ENCODE results near the gene SRP72. TPM values are rescaled to one million over a fixed set of nuclear protein-coding genes. Genes with fewer than 3 reads are reported as not detected.

SRP72 gene, protein sequence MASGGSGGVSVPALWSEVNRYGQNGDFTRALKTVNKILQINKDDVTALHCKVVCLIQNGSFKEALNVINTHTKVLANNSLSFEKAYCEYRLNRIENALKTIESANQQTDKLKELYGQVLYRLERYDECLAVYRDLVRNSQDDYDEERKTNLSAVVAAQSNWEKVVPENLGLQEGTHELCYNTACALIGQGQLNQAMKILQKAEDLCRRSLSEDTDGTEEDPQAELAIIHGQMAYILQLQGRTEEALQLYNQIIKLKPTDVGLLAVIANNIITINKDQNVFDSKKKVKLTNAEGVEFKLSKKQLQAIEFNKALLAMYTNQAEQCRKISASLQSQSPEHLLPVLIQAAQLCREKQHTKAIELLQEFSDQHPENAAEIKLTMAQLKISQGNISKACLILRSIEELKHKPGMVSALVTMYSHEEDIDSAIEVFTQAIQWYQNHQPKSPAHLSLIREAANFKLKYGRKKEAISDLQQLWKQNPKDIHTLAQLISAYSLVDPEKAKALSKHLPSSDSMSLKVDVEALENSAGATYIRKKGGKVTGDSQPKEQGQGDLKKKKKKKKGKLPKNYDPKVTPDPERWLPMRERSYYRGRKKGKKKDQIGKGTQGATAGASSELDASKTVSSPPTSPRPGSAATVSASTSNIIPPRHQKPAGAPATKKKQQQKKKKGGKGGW
- 85.4 TPM for total RNA-seq
- long read RNA-seq, full-length matches to known transcripts: 48 of 82 reads
- long read RNA-seq, partial matches to known transcripts: 27 of 82 reads
- long read RNA-seq, other reads (novel, unspliced or antisense): 7 of 82 reads

GRCh38 chr4:56467284-56468096 is at the start of gene SRP72:
SRP72 (plus strand) TSS chr4:56467617; CDS start chr4:56467636, 19 bp downstream.
- Histone ChIP-seq H3K27ac (peak within 1 kb of the TSS; percentile 92), H3K36me3 (peaks cover 24% of the 10 kb centered on the region), H3K4me1 (peaks cover 22% of the 10 kb centered on the region), H3K4me3 (peak within 1 kb of the TSS; percentile 97), H3K9me3 (no peaks in the 10 kb centered on the region), H3K27me3 (no peaks in the 10 kb centered on the region)
- ATAC-seq: peak; percentile 99
- DNase-seq: peak; percentile 95
- TF ChIP-seq CTCF (IDR thresholded peaks at IDR 0.05): no peak
- intact Hi-C loops (cut with DNase I): no loop called here

- Histone ChIP-seq H3K4me1 (no peaks in the 10 kb centered on the region), H3K36me3 (no peaks in the 10 kb centered on the region), H3K9me3 (no peaks in the 10 kb centered on the region), H3K27me3 (no peaks in the 10 kb centered on the region), H3K4me3 (no peak overlapping the region), H3K27ac (no peak overlapping the region)
- no peak for TF ChIP-seq CTCF (IDR thresholded peaks at IDR 0.05)
- no peak for ATAC-seq
- intact Hi-C loops (cut with DNase I): no loop called here
- DNase-seq: no peak
Observed at GRCh38 chr4:56424176-56424575, 43.2 kb upstream of the SRP72 start.

DNA sequence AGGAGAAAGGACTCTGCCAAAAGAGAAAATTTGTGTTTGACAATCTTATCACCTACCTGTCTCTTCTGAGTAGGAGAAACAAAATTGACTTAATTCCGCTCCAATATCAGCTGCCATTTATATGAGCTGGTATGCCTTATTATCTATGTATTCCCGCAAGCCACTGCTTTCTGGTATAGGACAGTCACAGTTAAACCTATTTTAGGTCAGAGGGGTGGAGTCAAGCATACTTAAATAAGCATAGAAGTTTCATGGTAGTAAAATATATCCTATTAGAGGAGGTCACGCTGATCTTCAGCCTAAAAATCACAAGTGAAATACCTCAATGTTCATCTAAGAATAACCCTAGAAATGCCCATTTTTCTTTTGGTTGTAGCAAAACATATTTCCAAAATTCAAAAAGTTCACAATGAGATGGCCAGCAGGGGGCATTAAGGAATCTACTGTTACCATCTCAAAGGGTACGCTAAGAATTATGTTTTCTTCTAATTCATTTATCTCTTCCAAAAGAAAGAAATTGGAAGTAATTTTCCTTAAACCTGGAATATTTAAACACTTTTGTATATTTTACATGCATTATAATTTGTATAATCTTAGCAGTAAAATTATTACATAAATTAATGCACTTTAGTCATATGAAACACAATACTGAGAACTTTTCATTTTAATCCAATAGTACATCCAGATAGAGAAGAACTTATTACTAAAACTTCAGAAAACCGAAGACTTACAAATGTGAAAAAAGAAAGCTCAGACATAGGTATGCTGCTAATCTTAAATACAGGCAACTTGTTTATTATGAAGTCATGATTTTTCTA is 42.5 kb upstream of the SRP72 start:
- ATAC-seq: no peak
- H3K4me1 ChIP-seq: no peaks in the 10 kb centered on the region
- H3K36me3 ChIP-seq: no peaks in the 10 kb centered on the region
- no peak overlapping the region for H3K4me3 ChIP-seq
- no peaks in the 10 kb centered on the region for H3K27me3 ChIP-seq
- H3K27ac ChIP-seq: no peak overlapping the region
- TF ChIP-seq CTCF (IDR thresholded peaks at IDR 0.05): peak; percentile 70
- DNase-seq: no peak
- no peaks in the 10 kb centered on the region for H3K9me3 ChIP-seq
- intact Hi-C loops (cut with DNase I): no loop called here

GRCh38 chr4:56425518-56425917 is 41.9 kb upstream of the SRP72 start:
- no peak overlapping the region for H3K4me3 ChIP-seq
- no peaks in the 10 kb centered on the region for H3K4me1 ChIP-seq
- no peaks in the 10 kb centered on the region for H3K27me3 ChIP-seq
- TF ChIP-seq CTCF (IDR thresholded peaks at IDR 0.05): no peak
- intact Hi-C loops (cut with DNase I): no loop called here
- ATAC-seq (no peak), DNase-seq (no peak)
- no peaks in the 10 kb centered on the region for H3K9me3 ChIP-seq
- H3K36me3 ChIP-seq: no peaks in the 10 kb centered on the region
- H3K27ac ChIP-seq: no peak overlapping the region

- no peak for TF ChIP-seq CTCF (IDR thresholded peaks at IDR 0.05)
- Histone ChIP-seq H3K27me3 (no peaks in the 10 kb centered on the region), H3K4me3 (no peak overlapping the region), H3K9me3 (no peaks in the 10 kb centered on the region), H3K36me3 (no peaks in the 10 kb centered on the region), H3K27ac (no peak overlapping the region), H3K4me1 (no peaks in the 10 kb centered on the region)
- DNase-seq (no peak), ATAC-seq (no peak)
- intact Hi-C loops (cut with DNase I): no loop called here
Observed at GRCh38 chr4:56426273-56426672, 41.1 kb upstream of the SRP72 start.
